ENCODE data around the gene ARHGAP15. TPM values are rescaled to one million over a fixed set of nuclear protein-coding genes. Genes with fewer than 3 reads are reported as not detected.

Gene ARHGAP15
- total RNA-seq, 1 donor from 2014 or later, result 9.1 TPM

DNA sequence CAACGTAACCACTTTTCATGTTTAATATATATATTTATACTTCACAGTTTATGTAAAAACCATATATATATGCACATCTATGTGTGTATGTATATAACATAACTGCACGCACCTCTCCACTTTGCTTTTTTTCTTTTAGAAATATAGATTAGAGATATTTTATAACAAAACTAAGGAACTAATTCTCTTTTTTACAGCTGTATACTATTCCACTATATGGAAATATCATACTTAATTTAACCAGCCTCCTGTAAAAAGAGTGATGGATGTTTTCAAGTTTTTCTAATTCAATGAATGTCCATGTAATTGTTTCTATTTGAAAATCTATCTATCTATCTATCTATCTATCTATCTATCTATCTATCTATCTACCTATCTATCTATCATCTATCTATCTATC is 4.6 kb downstream of the ARHGAP15 start:
- Histone ChIP-seq H3K27me3 (no peaks in the 10 kb centered on the region), H3K9me3 (no peaks in the 10 kb centered on the region), H3K27ac (no peak overlapping the region), H3K4me1 (no peaks in the 10 kb centered on the region), H3K4me3 (no peak overlapping the region), H3K36me3 (no peaks in the 10 kb centered on the region)
- DNase-seq (ENCODE audit: extremely low spot score in 2 of 2), result no peak
- intact Hi-C loops (cut with DNase I), result no loop called here
- TF ChIP-seq, protein P1, sequence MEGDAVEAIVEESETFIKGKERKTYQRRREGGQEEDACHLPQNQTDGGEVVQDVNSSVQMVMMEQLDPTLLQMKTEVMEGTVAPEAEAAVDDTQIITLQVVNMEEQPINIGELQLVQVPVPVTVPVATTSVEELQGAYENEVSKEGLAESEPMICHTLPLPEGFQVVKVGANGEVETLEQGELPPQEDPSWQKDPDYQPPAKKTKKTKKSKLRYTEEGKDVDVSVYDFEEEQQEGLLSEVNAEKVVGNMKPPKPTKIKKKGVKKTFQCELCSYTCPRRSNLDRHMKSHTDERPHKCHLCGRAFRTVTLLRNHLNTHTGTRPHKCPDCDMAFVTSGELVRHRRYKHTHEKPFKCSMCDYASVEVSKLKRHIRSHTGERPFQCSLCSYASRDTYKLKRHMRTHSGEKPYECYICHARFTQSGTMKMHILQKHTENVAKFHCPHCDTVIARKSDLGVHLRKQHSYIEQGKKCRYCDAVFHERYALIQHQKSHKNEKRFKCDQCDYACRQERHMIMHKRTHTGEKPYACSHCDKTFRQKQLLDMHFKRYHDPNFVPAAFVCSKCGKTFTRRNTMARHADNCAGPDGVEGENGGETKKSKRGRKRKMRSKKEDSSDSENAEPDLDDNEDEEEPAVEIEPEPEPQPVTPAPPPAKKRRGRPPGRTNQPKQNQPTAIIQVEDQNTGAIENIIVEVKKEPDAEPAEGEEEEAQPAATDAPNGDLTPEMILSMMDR (IDR thresholded peaks at IDR 0.05), result no peak
- TF ChIP-seq POLR2A (IDR thresholded peaks at IDR 0.05), result no peak

DNA sequence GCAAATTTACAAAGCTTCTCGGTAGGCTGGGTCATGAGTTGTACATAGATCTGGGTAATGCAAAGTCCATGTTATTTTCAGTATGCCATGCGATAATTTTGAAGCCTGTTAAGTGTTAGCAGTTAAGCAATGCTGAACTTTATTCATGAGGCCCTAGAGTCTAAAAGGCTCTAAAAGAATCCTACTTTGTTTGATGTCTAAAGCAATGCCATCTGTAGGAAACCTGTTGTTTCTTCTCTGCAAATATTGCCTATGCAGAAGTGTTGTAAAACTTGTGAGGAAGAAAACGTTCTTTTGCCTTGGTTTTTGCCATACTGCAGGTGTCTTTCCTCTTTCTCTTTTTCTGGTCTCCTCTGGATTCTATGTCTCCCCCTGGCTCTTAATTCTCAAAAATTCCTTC is 9.1 kb downstream of the ARHGAP15 start:
- intact Hi-C loops (cut with DNase I), result no loop called here
- Histone ChIP-seq H3K4me3 (no peak overlapping the region), H3K27ac (no peak overlapping the region), H3K4me1 (no peaks in the 10 kb centered on the region), H3K27me3 (no peaks in the 10 kb centered on the region), H3K36me3 (no peaks in the 10 kb centered on the region), H3K9me3 (no peaks in the 10 kb centered on the region)
- TF ChIP-seq POLR2AphosphoS5 (IDR thresholded peaks at IDR 0.05; ENCODE audit: insufficient read depth in 1 of 2, low read depth in 1 of 2), result no peak
- TF ChIP-seq, protein P1 (IDR thresholded peaks at IDR 0.05), result no peak
- TF ChIP-seq POLR2A (IDR thresholded peaks at IDR 0.05), result no peak
- no peak for DNase-seq (ENCODE audit: extremely low spot score in 2 of 2)

DNA sequence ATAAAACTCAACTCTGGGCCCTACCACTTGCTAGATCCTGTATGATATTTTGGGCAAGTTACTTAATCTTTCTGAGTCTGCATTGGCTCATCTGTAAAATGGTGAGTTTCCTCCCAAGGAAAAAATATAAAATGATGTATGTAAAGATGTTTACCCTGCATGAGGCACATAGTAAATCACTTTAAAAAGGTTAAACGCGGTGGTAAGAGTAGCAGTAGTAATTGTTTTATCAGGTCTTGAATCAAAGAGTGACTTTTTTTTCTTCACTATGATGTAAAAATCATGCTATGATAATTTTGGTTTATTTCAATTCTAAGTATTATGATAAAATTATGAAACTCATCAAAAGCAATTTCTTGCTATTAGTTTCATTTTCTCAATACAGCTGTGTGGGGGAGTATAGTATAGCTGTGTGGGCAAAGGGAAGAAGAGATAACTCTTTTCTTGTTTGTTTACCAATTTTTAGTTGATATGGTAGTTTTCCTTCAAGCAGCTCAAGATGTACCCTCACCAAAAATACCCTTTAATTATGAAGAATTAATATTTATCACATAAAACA is 10.7 kb downstream of the ARHGAP15 start:
- intact Hi-C loops (cut with DNase I), result no loop called here
- TF ChIP-seq POLR2AphosphoS5 (IDR thresholded peaks at IDR 0.05; ENCODE audit: insufficient read depth in 1 of 2, low read depth in 1 of 2), result no peak
- no peak for TF ChIP-seq POLR2A (IDR thresholded peaks at IDR 0.05)
- TF ChIP-seq, protein P1 (IDR thresholded peaks at IDR 0.05), result no peak
- no peak overlapping the region for H3K4me3 ChIP-seq
- H3K9me3 ChIP-seq, result no peaks in the 10 kb centered on the region
- no peaks in the 10 kb centered on the region for H3K27me3 ChIP-seq
- H3K36me3 ChIP-seq, result no peaks in the 10 kb centered on the region
- H3K4me1 ChIP-seq, result no peaks in the 10 kb centered on the region
- no peak overlapping the region for H3K27ac ChIP-seq
- DNase-seq (ENCODE audit: extremely low spot score in 2 of 2), result no peak

DNA sequence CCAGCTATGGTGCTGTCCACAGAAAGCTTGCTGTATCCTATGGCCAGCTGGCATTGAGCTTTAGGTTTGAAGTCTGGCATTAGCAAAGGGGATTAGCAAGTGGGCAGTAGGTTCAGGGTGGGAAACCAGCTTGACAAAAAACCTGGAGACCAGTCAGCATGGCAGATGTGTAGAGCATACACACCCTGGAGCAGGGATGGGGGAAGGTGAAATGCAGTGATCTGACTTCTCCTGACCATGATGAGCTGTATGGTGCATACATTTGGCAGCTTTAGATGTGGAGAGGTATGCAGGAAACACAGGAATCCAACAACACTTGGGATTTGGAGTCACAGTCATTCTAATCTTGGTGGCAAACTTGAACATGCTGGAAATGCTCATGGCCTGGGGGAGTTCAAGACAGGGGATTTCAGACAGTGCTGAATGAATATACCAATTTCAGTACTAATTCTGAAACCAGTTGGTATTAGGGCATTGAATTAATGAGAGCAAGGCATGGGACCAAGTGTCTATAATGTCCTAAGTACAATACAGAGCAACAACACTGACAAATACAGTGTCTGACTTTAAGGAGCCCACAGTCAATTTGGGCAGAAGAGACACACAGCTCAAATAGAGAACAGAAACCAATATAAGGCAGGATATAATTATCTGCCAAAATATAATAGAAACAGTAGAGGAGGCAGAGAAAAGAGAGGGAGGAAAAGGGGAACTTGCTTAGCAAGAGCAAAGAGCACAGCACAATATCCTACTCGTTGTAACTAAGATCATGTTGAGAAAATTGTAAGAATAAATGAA is 11.8 kb downstream of the ARHGAP15 start:
- Histone ChIP-seq H3K4me3 (no peak overlapping the region), H3K36me3 (no peaks in the 10 kb centered on the region), H3K9me3 (no peaks in the 10 kb centered on the region), H3K4me1 (no peaks in the 10 kb centered on the region), H3K27ac (no peak overlapping the region), H3K27me3 (no peaks in the 10 kb centered on the region)
- no peak for DNase-seq (ENCODE audit: extremely low spot score in 2 of 2)
- intact Hi-C loops (cut with DNase I), result no loop called here
- TF ChIP-seq POLR2A (IDR thresholded peaks at IDR 0.05) (no peak), POLR2AphosphoS5 (IDR thresholded peaks at IDR 0.05; ENCODE audit: insufficient read depth in 1 of 2, low read depth in 1 of 2) (no peak)
- TF ChIP-seq, protein P1 (IDR thresholded peaks at IDR 0.05), result no peak

DNA sequence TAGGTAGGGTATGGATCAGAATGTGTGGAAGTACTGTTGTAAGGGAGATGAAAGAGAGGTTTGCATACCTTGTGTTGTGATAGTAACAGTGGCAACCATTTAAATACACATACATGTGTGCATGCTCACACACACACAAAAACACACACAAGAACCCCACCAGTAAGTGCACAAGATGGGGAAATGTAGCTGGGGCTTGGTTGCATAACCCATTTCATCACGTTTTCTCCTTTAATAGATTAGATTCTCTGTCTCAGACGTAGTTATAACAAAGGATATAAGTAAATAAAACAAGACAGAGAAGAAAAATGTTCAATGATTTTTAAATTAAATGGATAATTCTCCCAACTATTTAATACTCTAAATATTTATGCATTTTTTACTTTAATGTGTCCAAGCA is 13.4 kb downstream of the ARHGAP15 start:
- intact Hi-C loops (cut with DNase I), result no loop called here
- TF ChIP-seq POLR2AphosphoS5 (IDR thresholded peaks at IDR 0.05; ENCODE audit: insufficient read depth in 1 of 2, low read depth in 1 of 2), result no peak
- TF ChIP-seq, protein P1 (IDR thresholded peaks at IDR 0.05), result no peak
- TF ChIP-seq POLR2A (IDR thresholded peaks at IDR 0.05), result no peak

More for the DNA sequence above, 13.4 kb downstream of the ARHGAP15 start:
- H3K9me3 ChIP-seq, result no peaks in the 10 kb centered on the region
- no peaks in the 10 kb centered on the region for H3K36me3 ChIP-seq
- no peak for DNase-seq (ENCODE audit: extremely low spot score in 2 of 2)
- H3K4me3 ChIP-seq, result no peak overlapping the region
- H3K4me1 ChIP-seq, result no peaks in the 10 kb centered on the region
- no peak overlapping the region for H3K27ac ChIP-seq
- no peaks in the 10 kb centered on the region for H3K27me3 ChIP-seq

All from vagina (tissue), 2 donors.